Upper lobe of left lung (tissue), 4 donors: ENCODE results near the gene UNC79.

Experiments used
- POLR2A ChIP-seq, 4 donors: fragments of 450-650 bp; IDR thresholded peaks; one replicate each; pipeline ENCODE4 v1.5.1; 2016 to 2017; ENCODE audit warnings: antibody characterized with exemption in 4 of 4, mild to moderate bottlenecking in 2 of 4
- POLR2AphosphoS5 ChIP-seq, 2 donors: sonication (generic); formaldehyde crosslinking; IDR thresholded peaks; one replicate each; pipeline ENCODE4 v1.5.1; 2017; ENCODE audit warnings: antibody characterized with exemption in 2 of 2
- TF ChIP-seq, protein P1 (sequence below), 6 experiments: fragments of 450-650 bp in 4 of 6; fragments of 200-600 bp in 2 of 6; sonication (generic) in 2 of 6; IDR thresholded peaks; one replicate each; pipeline ENCODE4 v1.5.1; 2016 to 2019; ENCODE audit warnings: antibody characterized with exemption in 6 of 6

DNA sequence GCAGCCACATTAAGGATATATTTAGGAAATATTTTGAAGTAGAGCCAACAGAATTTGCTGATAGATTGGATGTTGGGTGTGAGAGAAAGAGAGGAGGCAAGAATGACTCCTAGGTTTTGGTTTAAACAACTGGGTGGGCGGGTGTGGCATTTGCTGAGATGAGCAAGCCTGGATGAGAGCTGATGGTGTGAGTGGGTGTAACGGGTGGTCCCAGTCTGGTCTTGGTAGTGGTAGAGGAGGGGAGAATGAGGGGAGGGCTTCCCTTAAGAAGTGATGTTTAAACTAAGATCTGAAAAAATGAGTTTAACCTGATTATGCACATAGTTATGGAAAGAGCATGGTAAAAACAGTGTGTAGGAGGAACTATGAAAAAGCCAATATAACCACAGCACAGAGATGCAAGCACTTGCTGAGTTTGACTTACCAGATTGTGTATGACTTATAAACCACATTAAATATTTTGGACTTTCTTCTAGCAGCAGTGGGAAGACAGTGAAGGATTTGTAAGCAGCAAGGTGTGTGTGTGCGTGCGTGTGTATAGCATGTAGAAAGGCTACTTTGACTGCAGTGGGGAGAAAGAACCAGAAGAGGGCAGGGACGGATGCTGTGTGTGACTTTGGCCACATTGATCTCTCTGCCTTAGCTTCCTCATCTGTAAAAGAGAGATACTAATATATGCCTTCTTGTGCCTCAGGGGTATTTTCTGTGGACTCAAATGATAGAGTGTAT is 217.9 kb downstream of the UNC79 start:
- TF ChIP-seq, protein P1, sequence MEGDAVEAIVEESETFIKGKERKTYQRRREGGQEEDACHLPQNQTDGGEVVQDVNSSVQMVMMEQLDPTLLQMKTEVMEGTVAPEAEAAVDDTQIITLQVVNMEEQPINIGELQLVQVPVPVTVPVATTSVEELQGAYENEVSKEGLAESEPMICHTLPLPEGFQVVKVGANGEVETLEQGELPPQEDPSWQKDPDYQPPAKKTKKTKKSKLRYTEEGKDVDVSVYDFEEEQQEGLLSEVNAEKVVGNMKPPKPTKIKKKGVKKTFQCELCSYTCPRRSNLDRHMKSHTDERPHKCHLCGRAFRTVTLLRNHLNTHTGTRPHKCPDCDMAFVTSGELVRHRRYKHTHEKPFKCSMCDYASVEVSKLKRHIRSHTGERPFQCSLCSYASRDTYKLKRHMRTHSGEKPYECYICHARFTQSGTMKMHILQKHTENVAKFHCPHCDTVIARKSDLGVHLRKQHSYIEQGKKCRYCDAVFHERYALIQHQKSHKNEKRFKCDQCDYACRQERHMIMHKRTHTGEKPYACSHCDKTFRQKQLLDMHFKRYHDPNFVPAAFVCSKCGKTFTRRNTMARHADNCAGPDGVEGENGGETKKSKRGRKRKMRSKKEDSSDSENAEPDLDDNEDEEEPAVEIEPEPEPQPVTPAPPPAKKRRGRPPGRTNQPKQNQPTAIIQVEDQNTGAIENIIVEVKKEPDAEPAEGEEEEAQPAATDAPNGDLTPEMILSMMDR (IDR thresholded peaks at IDR 0.05), result no peak
- TF ChIP-seq POLR2A (IDR thresholded peaks at IDR 0.05) (no peak), POLR2AphosphoS5 (IDR thresholded peaks at IDR 0.05) (no peak)
